Measurements from ENCODE around the gene PEPD. TPM values are rescaled to one million over a fixed set of nuclear protein-coding genes. Genes with fewer than 3 reads are reported as not detected.
A peak's percentile ranks its signal among the peaks of the same experiment; 100 is the strongest.

The PEPD gene
- total and polyA plus RNA-seq, 2 of the 4 experiments (the other 2 are of a cell fraction) = 36.7 to 88.4 TPM

- no peak overlapping the region for H2AK5ac ChIP-seq (ENCODE audit: low read depth, low read length)
- ChIA-PET CTCF (interaction anchor here (0.6 kb wide), 1 partner anchor 432 kb away, joined by 3 read pairs; no protein-coding TSS in a partner anchor), POLR2A (ENCODE audit: unreplicated experiment) (no interaction called here)
Observed at GRCh38 chr19:33346665-33347064, 174.9 kb downstream of the PEPD start.

More at GRCh38 chr19:33346665-33347064, 174.9 kb downstream of the PEPD start:
- Histone ChIP-seq H3K36me3 (ENCODE audit: control insufficient read depth, insufficient read depth, low read length) (no peaks in the 10 kb centered on the region), H2BK120ac (ENCODE audit: low read depth, low read length) (no peak overlapping the region), H3K79me1 (ENCODE audit: low read depth in 1 of 2, low read length in 2 of 2) (no peaks in the 10 kb centered on the region), H3K14ac (replicated peaks; ENCODE audit: low read depth, low read length) (no peak overlapping the region), H3K18ac (ENCODE audit: low read depth, low read length) (no peak overlapping the region), H3K9ac (ENCODE audit: low read depth, low read length) (no peak overlapping the region), H3K27ac (ENCODE audit: insufficient read depth, low read length) (no peak overlapping the region), H3K4ac (ENCODE audit: low read depth, low read length) (no peak overlapping the region), H2AFZ (replicated peaks; ENCODE audit: low read length, poor library complexity) (no peak overlapping the region), H3K23ac (ENCODE audit: low read depth, low read length) (no peak overlapping the region), H3K4me3 (ENCODE audit: insufficient read depth, low read depth, low read length) (no peak overlapping the region), H2BK15ac (ENCODE audit: low read depth, low read length) (no peak overlapping the region), H3K4me1 (ENCODE audit: control insufficient read depth, insufficient read depth, low read length) (no peaks in the 10 kb centered on the region), H3K4me2 (ENCODE audit: low read depth, low read length) (no peak overlapping the region), H4K5ac (ENCODE audit: low read depth, low read length) (no peak overlapping the region), H3K9me3 (ENCODE audit: control insufficient read depth, insufficient read depth, low read length) (no peaks in the 10 kb centered on the region), H2BK5ac (ENCODE audit: low read depth, low read length, poor library complexity, severe bottlenecking) (no peak overlapping the region), H2AK9ac (replicated peaks; ENCODE audit: low read depth, low read length, poor library complexity) (no peak overlapping the region), H4K8ac (ENCODE audit: low read depth in 2 of 2, low read length in 2 of 2) (no peak overlapping the region), H3K27me3 (ENCODE audit: control insufficient read depth, insufficient read depth, low read length) (peaks cover 5% of the 10 kb centered on the region), H4K20me1 (ENCODE audit: insufficient read depth, low read length) (no peaks in the 10 kb centered on the region), H3K56ac (ENCODE audit: extremely low read depth, insufficient read depth, low read length) (no peak overlapping the region), H4K91ac (ENCODE audit: insufficient read depth, low read depth, low read length) (no peak overlapping the region), H3K9me1 (ENCODE audit: insufficient read depth, low read length) (no peaks in the 10 kb centered on the region), H2BK20ac (ENCODE audit: low read depth, low read length) (no peak overlapping the region)
- intact Hi-C loops (cut with micrococcal nuclease) = no loop called here
- no peak for TF ChIP-seq ELK1 (IDR thresholded peaks at IDR 0.05; ENCODE audit: borderline replicate concordance, low read depth, low read length)
- TF ChIP-seq CTCF (conservative IDR thresholded peaks at IDR 0.05; ENCODE audit: low read depth, low read length) = no peak
- no peak for TF ChIP-seq NFE2L2 (IDR thresholded peaks at IDR 0.05; ENCODE audit: low read depth, low read length)
- no peak for TF ChIP-seq MAZ (IDR thresholded peaks at IDR 0.05; ENCODE audit: borderline replicate concordance, low read depth, low read length)
- no peak for TF ChIP-seq BHLHE40 (IDR thresholded peaks at IDR 0.05; ENCODE audit: low read depth, low read length)
- TF ChIP-seq MAFK (IDR thresholded peaks at IDR 0.05; ENCODE audit: low read depth, low read length) = no peak
- peak; percentile 30 for TF ChIP-seq CEBPB (IDR thresholded peaks at IDR 0.05; ENCODE audit: low read depth, low read length)
- no peak for TF ChIP-seq RFX5 (IDR thresholded peaks at IDR 0.05; ENCODE audit: low read depth, low read length)
- in situ Hi-C loops (cut with MboI; ENCODE audit: low sequenced_read_pairs) = no loop called here
- BruUV-seq (replicated peaks) = no TSS peak
- no peak for DNase-seq
- no peak for ATAC-seq (ENCODE audit: low read depth)
- dilution Hi-C loops (cut with HindIII; ENCODE audit: low sequenced_read_pairs, unreplicated experiment) = no loop called here
